A673 (cell line): ENCODE data around the gene EPB41L5. TPM values are rescaled to one million over a fixed set of nuclear protein-coding genes. Genes with fewer than 3 reads are reported as not detected.

Source experiments
- BruUV-seq: library from RNA; stranded (reverse); fragments of 400-500 nt; replicated peaks from 2 replicates; lab custom pipeline; 2021; lab: Mats Ljungman, UMichigan
- CTCF ChIA-PET: fragments of 300-600 bp; sonication (Branson Sonifier 250); formaldehyde crosslinking; loops from one replicate; lab custom pipeline; 2022; ENCODE audit warnings: antibody characterized with exemption; lab: Charles Lee
- POLR2A ChIA-PET: fragments of 300-600 bp; sonication (Branson Sonifier 250); formaldehyde crosslinking; loops from one replicate; lab custom pipeline; 2022; ENCODE audit warnings: antibody characterized with exemption; ENCODE audit not compliant: low non-redundant PET; lab: Charles Lee
- DNase-seq: peaks from one replicate; pipeline ENCODE4 v3.0.0-alpha.2; 2015; ENCODE audit warnings: low spot score
- H3K27ac ChIP-seq: fragments of 200-600 bp; sonication (generic); 2 replicates; pipeline ENCODE4 v1.5.1; 2016; ENCODE audit warnings: mixed run types, low read depth, mild to moderate bottlenecking, mixed read lengths, antibody characterized with exemption, low read length; ENCODE audit not compliant: poor library complexity, severe bottlenecking
- H3K27me3 ChIP-seq: fragments of 200-600 bp; sonication (generic); replicated peaks from 2 replicates; pipeline ENCODE4 v1.6.1; 2017; ENCODE audit warnings: mixed run types, low read depth, mild to moderate bottlenecking, mixed read lengths, antibody characterized with exemption, low read length; ENCODE audit not compliant: insufficient read depth, poor library complexity
- H3K36me3 ChIP-seq: fragments of 200-600 bp; sonication (generic); 2 replicates; pipeline ENCODE4 v1.6.1; 2016; ENCODE audit warnings: mixed run types, mild to moderate bottlenecking, mixed read lengths, antibody characterized with exemption, low read length; ENCODE audit not compliant: insufficient read depth, poor library complexity, severe bottlenecking
- H3K4me1 ChIP-seq: fragments of 200-600 bp; sonication (generic); 2 replicates; pipeline ENCODE4 v1.6.1; 2017; ENCODE audit warnings: mixed run types, mild to moderate bottlenecking, mixed read lengths, antibody characterized with exemption, low read length; ENCODE audit not compliant: insufficient read depth, poor library complexity, severe bottlenecking
- H3K4me3 ChIP-seq: fragments of 200-600 bp; sonication (generic); 2 replicates; pipeline ENCODE4 v1.5.1; 2016; ENCODE audit warnings: low read depth, mixed run types, mild to moderate bottlenecking, mixed read lengths, low read length; ENCODE audit not compliant: poor library complexity, severe bottlenecking
- H3K9me3 ChIP-seq: fragments of 200-600 bp; sonication (generic); 2 replicates; pipeline ENCODE4 v1.6.1; 2016; ENCODE audit warnings: mixed run types, low read depth, mild to moderate bottlenecking, mixed read lengths, antibody characterized with exemption, low read length; ENCODE audit not compliant: poor library complexity, severe bottlenecking
- EZH2 ChIP-seq: fragments of 200-600 bp; sonication (generic); IDR thresholded peaks from 2 replicates; pipeline ENCODE4 v1.6.1; 2017; ENCODE audit warnings: borderline replicate concordance, low read depth, mild to moderate bottlenecking, mixed read lengths, antibody characterized with exemption, low read length; ENCODE audit not compliant: poor library complexity, severe bottlenecking
- intact Hi-C: fragments of 100-400 bp; cut with micrococcal nuclease; formaldehyde crosslinking; loops from one replicate; pipeline ENCODE4 v1.10.0; 2022; ENCODE audit not compliant: unreplicated experiment
- total RNA-seq: library from RNA; stranded (reverse); gene quantifications from 2 replicates; pipeline ENCODE4 v1.2.3, GENCODE V29; 2021
- TF ChIP-seq, protein P1 (sequence below): fragments of 300-800, 200-600 bp; sonication (generic); conservative IDR thresholded peaks from 2 replicates; pipeline ENCODE4 v1.5.1; 2017; ENCODE audit warnings: low read depth, mild to moderate bottlenecking, antibody characterized with exemption, low read length, moderate library complexity, mixed read lengths

EPB41L5 gene
- total RNA-seq, 1 experiment from 2014 or later: 26.5 TPM

DNA sequence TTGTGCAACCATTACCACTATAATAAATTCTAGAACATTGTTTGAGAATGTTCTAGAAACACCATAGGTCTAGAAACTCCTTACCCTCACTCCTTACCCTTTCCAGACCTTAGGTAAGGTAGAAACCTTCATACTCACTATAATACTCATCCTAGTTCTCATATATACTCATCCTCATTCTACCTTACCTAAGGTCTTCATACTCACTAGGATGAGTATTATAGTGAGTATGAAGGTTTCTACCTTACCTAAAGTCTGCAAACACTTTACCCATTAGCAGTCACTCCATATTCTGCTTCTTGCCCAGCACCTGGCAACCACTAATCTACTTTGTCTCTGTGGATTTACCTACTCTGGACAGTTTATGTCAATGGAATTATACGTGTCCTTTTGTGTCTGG is 135.4 kb downstream of the EPB41L5 start:
- no peaks in the 10 kb centered on the region for H3K36me3 ChIP-seq
- peaks cover 10% of the 10 kb centered on the region for H3K9me3 ChIP-seq
- BruUV-seq: no TSS peak
- no peak overlapping the region for H3K4me3 ChIP-seq
- no peak overlapping the region for H3K27ac ChIP-seq
- CTCF ChIA-PET: no interaction called here
- intact Hi-C loops: no loop called here
- no peaks in the 10 kb centered on the region for H3K27me3 ChIP-seq
- POLR2A ChIA-PET: no interaction called here
- TF ChIP-seq, protein P1, sequence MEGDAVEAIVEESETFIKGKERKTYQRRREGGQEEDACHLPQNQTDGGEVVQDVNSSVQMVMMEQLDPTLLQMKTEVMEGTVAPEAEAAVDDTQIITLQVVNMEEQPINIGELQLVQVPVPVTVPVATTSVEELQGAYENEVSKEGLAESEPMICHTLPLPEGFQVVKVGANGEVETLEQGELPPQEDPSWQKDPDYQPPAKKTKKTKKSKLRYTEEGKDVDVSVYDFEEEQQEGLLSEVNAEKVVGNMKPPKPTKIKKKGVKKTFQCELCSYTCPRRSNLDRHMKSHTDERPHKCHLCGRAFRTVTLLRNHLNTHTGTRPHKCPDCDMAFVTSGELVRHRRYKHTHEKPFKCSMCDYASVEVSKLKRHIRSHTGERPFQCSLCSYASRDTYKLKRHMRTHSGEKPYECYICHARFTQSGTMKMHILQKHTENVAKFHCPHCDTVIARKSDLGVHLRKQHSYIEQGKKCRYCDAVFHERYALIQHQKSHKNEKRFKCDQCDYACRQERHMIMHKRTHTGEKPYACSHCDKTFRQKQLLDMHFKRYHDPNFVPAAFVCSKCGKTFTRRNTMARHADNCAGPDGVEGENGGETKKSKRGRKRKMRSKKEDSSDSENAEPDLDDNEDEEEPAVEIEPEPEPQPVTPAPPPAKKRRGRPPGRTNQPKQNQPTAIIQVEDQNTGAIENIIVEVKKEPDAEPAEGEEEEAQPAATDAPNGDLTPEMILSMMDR: no peak
- no peak for TF ChIP-seq EZH2
- no peak for DNase-seq
- no peaks in the 10 kb centered on the region for H3K4me1 ChIP-seq

DNA sequence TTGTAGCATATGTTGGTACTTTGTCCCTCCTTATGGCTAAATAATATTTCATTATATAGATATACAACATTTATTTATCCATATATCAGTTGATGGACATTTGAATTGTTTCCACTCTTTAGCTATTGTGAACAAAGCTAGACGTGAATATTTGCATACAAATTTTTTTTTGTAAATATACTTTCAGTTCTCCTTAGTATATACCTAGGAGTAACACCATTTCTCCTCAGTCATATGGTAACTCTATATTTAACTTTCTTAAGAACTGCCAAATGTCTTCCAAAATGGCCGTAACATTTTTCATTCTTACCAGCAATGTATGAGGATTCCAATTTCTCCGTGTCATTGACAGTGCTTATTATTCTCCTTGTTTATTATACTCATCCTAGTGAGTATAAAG is 135.8 kb downstream of the EPB41L5 start:
- intact Hi-C loops: no loop called here
- no peaks in the 10 kb centered on the region for H3K4me1 ChIP-seq
- no peak for TF ChIP-seq EZH2
- H3K36me3 ChIP-seq: no peaks in the 10 kb centered on the region
- H3K27ac ChIP-seq: no peak overlapping the region
- ChIA-PET CTCF (no interaction called here), POLR2A (no interaction called here)
- peaks cover 10% of the 10 kb centered on the region for H3K9me3 ChIP-seq
- H3K27me3 ChIP-seq: no peaks in the 10 kb centered on the region
- DNase-seq: no peak
- no TSS peak for BruUV-seq
- no peak overlapping the region for H3K4me3 ChIP-seq

DNA sequence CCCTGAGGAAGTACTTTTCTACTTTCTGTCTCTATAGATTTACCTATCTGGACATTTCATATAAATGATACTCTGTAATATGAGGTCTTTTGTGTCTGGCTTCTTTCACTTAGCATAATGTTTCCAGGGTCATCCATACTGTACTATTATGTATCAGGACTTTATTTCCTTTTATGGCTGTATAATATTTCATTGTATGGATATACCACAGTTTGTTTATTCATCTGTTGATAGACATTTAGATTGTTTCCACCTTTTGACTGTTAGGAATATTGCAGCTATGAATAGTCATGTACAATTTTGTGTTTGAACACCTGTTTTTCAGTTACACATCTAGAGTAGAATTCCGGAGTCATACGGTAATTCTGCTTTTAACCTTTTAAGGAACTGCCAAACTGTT is 136.5 kb downstream of the EPB41L5 start:
- intact Hi-C loops: no loop called here
- Histone ChIP-seq H3K9me3 (peaks cover 10% of the 10 kb centered on the region), H3K36me3 (no peaks in the 10 kb centered on the region), H3K4me3 (no peak overlapping the region), H3K4me1 (no peaks in the 10 kb centered on the region), H3K27ac (no peak overlapping the region), H3K27me3 (no peaks in the 10 kb centered on the region)
- TF ChIP-seq, protein P1: no peak
- TF ChIP-seq EZH2: no peak
- CTCF ChIA-PET: no interaction called here
- no peak for DNase-seq
- no TSS peak for BruUV-seq
- POLR2A ChIA-PET: no interaction called here

DNA sequence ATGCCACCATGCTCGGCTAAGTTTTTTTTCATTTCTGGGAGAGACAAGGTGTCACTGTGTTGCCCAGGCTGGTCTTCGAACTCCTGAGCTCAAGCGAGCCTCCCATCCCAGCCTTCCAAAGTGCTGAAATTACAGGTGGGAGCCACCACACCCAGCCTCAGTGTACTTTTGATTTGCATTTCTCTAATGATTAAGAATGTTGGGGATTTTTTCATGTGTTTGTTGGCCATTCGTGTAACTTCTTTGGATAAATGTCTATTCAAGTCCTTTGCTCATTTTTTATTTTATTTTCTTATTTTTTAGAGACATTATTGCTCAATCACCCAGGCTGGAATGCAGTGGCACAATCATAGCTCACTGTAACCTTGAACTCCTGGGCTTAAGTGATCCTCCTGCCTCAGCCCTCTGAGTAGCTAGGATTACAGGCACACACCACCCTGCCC is 137.2 kb downstream of the EPB41L5 start:
- Histone ChIP-seq H3K4me1 (no peaks in the 10 kb centered on the region), H3K27ac (no peak overlapping the region), H3K4me3 (no peak overlapping the region), H3K27me3 (no peaks in the 10 kb centered on the region), H3K9me3 (peaks cover 12% of the 10 kb centered on the region), H3K36me3 (no peaks in the 10 kb centered on the region)
- no peak for TF ChIP-seq EZH2
- TF ChIP-seq, protein P1: no peak
- no TSS peak for BruUV-seq
- no peak for DNase-seq
- intact Hi-C loops: no loop called here
- ChIA-PET CTCF (no interaction called here), POLR2A (no interaction called here)
